CD4-positive, alpha-beta T cell treated with Interleukin-2 at 100 ng/mL for 4 hours (primary cell): ENCODE data around the gene C6orf89.

ENCODE experiments used
- DNase-seq: peaks from one replicate; pipeline ENCODE4 v3.0.0-alpha.2; 2020; ENCODE audit warnings: low spot score

C6orf89 gene

DNA sequence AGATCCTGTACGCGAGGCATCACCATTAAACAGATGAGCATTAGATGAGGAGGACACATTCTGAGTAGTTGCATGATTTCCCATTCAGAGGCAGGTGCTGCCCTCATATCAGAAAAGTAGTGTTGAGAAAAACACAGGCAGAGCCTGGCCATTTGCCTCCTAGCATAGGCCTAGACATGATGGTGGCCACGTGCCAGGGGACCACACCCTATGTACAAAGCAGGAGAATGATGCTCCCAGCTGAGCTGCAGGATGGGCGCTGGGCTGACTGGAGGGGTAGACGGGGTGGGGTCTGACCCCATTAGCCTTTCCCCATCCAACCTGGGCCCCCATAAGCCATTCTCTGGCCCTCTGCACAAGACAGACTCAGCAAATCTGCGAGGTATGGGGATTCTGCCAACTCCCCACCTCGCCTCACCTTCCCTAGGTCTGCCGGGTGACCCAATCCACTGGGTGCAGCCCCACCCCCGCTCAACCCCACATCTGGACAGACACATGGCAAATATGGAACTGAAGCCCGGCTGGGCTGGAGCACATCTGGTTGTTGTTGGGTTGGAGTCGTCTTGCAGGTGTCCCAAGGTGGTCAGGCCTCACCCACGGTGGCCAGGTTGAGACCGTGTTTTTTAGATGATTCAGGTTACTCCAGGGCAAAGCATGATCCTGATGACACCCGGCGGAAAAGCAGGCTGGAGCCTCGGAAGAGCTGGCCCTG lies 82.7 kb downstream of the C6orf89 start:
- DNase-seq, result no peak

DNA sequence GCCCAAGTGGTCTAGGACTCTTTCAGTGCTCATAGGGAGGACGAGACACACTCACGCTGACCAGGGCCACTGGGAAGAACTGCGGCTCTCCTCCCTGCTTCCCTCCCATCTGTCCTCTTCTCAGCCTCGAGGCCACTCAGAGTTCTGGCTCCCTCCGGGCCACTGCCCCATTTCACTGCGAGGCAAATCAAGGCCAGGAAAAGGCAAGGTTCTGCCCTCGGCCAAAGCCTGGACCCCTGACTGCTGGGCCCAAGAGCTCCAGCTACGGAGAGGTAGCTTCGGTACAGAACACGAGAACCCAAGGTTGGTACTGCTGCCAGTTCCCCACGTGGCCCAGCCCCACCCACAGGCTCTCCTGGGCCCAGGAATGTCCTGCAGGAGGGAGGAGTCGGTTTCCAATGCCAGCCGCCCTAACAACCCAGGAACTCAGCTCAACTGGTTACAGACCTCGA lies 83.5 kb downstream of the C6orf89 start:
- DNase-seq, result no peak

DNA sequence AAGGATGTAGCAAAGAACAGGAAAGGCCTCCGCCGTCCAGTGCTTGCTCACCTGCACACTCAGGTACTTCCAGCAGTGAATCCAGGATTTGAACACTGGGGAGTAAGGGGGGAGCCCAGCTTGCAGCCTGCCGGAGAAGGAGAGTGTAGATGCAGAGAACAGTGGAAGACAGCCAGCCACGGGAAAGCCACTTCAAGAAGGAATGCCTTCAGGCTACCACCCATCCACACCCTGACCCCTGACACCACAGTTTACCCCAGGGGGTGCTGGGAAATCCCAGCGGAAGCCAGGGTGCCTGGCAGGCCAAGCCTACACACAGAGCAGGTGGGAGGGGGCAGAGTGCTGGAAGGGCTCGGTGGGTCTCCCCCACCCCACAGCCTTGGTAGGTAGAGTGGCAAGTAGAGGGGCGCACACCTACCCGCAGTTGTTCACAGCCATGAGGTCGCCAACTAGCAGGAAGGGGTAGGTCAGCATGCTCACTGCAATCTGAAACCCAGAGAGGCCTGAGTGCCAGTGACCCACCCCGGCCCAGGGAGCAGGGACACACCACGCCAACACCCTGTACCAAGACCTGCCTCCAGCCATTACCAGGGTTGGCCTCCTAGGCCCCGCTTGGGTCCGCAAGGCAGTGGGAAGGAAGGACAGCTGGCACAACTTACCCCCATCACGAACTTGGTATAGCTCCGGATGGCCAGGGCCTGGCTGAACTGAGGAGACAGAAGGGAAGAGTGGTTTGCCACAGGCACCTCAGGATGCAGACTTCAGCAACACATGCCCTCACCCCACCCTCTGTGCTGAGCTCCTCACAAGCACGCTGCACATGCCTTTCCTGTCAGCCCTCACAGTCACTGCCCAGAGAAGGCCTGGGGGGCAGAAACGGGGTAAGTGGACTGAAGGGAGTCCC lies 84.5 kb downstream of the C6orf89 start:
- no peak for DNase-seq

DNA sequence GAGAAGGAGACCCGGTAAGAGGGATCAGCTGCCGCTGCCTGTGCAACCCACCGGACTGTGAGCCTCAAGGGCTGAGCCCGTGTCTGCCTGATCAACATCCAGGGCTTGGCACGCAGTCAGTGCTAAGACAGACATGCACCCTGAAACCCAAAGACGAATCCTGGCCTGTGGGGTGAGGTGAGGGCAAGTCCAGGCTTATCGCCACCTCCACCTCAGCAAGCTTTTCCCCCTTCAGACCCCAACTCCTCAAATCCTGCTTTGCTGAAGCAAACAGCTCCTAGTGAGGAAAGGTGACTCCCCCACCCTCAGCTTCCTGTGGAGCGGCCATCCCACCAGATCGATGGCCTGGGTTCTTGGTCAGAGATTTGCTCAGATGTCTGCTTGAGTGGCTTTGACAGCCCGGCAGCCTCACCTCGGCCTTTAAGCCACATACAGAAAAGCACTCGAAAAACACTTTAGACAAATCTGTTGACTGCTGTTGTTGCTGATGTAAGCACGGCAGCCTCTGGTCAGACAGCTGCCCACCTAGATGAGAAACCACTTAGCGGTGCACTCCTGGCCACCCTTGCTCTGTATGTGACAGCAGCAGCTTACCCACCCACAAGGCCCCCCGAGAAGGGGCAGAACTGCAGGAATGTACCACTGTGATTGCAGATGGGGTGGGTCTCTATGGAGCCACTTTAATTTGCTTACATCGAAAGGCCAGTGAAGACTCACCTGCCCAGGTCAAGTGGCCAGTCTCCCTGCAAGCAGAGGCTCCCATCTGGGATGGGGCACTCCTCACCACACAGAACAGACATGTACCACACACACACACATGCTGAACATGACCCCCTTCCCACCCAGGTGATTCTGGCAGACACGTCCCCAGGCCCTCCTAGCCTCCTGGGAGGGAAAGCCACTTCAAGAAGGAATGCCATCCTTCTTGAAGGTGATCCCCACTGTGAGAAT lies 85.4 kb downstream of the C6orf89 start:
- no peak for DNase-seq

DNA sequence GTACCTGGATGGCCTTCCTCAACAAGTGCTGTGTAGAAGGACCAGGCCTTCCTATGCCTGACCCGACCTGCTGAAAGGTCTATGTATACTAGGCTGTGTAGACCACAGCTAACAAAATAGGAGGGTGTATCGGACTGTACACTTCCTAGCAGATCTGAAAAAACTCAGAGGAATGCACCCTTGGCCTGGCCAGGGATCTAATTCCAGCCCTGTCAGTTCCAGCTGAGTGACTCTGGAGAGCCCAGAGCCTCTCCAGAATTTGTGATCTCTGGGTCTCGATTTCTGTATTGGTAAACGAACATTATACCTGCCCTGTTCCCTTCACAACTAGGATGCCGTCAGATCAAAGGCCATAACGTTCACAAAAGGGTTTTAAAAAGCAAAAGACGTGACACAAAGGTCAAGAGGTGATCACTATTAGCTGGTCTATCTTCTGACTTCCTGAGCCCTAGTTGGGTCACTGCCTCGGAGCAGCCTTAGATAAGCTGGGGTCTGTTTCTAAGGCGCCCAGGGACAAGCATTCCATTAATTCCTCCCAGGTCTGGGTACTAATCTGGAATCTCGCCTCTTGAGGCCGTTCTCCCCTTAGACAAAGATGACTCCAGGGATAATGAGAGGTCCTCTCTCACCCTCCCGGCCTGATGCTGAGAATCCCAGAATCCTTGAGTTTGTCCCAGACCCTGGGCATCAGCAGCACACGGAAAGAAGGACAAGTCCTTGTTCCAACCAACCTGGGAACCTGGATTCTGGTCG lies 86.3 kb downstream of the C6orf89 start:
- no peak for DNase-seq

DNA sequence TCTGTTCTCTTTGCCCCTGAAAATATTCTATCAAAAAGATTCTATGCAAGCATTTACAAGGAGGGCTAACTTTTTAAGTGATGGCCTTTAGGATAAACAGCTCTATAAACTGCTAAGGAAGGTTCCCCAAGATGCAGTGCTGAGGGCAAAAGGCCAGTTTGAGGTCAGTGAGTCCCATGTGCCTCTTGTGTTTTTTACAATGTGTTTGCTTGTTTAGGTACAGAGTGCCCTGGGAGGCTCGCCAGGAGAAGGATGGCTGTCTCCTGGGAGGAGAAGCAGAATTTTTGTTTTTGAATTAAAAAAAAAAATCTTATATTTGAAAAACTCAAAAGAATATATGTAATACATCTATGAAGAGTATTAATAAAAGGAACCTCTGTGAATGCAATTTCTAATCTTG lies 87.4 kb downstream of the C6orf89 start:
- DNase-seq, result no peak

DNA sequence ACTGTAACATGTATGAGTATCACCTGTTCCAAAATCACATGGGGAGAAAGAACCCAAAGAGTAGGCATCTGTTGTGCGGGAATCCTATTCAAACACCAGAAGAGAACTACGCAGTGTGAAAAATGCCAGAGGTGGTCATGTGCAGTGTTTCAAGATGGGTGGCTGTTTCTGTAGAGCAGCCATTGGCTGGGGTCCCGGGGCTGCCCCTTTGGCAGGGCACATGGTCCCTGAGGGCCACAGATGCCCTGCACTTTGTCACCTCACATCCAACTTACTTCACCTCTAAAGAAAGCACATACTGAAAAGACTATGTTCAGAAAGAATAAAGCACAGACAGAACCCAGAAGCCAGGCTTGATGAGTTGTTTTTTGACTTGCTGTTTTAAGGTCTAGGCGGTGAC lies 87.9 kb downstream of the C6orf89 start:
- no peak for DNase-seq

DNA sequence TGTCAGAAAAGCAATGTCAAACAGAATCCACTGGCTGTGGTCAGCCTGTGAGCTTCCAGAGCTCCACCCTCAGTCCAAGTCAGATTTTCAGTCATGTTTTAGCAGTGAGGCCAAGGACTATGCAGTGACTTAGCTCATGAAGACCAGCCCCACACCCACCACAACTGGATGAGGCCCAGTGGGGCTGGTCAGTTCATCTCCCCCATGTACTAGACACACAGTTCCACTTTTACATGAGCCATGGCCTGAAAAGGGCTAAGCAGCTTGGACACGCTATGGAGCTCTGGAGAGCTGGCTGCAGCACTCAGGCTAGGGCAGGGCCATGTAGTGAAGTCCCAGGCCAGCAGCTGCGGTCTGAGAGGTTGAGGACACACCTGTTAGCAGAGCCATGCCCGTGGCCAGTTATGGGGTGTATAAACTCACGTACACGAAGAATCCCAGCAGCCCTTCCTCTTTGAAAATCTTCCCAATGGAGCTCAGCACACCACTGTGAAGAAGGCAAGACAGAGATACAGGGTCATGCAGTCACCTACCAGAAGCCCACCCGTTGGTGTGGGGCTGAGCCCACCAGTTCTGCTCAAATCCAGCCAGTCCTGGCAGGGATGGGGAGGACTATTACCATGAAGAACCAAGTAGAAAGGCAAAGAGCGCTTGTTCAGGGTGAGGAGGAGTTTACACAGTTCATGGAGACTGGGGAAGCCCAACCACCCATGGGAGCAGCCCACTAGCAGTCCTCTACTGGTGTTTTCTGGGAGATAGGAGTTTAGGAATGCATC lies 89.7 kb downstream of the C6orf89 start:
- no peak for DNase-seq

DNA sequence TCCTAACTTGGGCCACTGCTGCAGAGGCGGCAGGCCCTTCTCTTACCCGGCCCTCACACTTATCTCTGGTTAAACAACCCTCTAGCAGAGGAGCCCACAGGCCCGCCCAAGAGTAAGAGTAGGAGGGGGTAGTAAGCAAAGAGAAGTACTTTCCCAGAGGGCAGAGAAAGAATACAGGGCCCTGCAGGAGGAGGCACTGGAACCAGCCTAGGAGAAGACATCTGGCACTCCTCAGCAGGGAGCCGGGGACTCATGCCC lies 90.2 kb downstream of the C6orf89 start:
- DNase-seq, result no peak

DNA sequence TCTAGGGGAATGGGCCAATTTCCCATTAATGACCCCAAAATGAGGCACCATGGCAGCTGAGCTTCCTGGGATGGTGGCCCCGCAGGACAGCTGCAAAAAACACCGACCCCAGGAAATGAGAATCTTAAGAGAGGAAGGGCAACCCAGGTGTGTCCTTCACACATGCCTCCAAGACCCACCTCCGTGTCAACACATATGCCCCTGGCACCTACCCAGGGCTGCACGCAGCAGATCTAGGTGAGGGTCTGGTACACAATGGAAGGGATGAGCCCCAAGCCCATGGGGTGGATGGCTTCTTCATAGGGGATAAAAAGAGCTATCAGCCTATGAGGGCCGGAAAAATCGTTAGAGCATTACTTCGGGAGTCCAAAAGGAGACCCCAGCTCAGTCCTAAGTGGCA lies 90.8 kb downstream of the C6orf89 start:
- no peak for DNase-seq

DNA sequence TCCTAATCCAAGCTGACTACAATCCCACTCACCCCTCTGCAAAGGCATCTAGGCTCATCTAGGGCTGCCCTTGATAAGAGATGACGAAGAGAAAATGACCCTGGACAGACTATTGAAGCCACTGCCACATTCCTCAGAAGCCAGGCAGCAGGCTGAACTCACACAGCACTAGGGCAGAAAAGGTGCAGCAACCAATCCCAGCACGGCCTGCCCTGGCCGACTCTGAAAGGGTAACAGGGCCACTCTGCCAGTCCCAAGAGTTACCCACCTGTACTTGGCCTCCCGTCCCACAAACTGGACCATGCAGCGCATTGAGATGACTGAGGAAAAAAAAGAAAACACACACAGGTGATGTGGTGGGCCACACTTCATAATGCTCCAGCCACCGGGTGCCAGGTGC lies 91.2 kb downstream of the C6orf89 start:
- DNase-seq, result no peak

DNA sequence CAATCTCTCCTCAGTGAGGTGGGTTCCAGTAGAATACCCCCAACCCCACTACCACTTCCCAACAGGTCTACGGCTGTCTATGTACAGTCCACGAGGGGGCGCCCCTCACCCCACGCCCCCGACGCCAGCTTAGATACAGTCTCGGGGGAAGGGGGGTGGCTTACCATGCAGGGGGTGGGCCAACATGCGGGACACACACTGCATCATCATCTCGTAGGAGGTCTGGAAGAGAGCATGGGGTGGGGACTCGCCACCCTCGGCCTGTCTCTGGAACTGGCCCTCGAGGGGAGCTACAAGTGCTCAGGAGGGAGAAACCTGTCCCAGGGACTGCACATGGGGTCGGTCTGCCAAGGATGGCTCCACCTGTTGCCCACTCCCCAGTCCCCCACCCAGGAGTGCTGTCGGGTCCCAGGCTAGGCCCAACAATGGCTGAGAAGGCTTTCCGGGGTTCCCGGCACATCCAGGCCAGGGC lies 91.8 kb downstream of the C6orf89 start:
- DNase-seq, result no peak
